ENCODE measurements around the gene KLB. TPM values are rescaled to one million over a fixed set of nuclear protein-coding genes. Genes with fewer than 3 reads are reported as not detected.

Gene KLB
- total RNA-seq (2021; ENCODE audit: unreplicated experiment) (not detected), Bru-seq, nascent RNA (percentile 1 among the genes with signal in this experiment), BruChase-seq, experiment 1, labeled RNA remaining after a 6-hour chase (percentile 2 among the genes with signal in this experiment), BruChase-seq, experiment 2, labeled RNA remaining after a 2-hour chase (not detected)
- polyA plus RNA-seq (2012), result 0.01 and 0.03 TPM in 2 replicates
- long read RNA-seq, partial matches to known transcripts, result 0 of 1 reads
- long read RNA-seq, other reads (novel, unspliced or antisense), result 1 of 1 reads

DNA sequence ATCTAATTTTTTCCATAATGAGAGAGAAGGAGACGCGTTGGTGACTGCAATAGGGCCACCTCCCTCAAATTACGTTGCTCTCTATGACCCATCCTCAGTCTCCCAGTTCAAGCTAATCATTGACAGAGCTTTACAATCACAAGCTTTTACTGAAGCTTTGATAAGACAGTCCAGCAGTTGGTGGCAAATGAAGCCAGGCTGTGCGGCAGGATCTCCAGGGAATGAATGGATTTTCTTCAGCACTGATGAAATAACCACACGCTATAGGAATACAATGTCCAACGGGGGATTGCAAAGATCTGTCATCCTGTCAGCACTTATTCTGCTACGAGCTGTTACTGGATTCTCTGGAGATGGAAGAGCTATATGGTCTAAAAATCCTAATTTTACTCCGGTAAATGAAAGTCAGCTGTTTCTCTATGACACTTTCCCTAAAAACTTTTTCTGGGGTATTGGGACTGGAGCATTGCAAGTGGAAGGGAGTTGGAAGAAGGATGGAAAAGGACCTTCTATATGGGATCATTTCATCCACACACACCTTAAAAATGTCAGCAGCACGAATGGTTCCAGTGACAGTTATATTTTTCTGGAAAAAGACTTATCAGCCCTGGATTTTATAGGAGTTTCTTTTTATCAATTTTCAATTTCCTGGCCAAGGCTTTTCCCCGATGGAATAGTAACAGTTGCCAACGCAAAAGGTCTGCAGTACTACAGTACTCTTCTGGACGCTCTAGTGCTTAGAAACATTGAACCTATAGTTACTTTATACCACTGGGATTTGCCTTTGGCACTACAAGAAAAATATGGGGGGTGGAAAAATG lies at the start of gene KLB:
Gene KLB, plus strand, starts transcription at position 168 of the 821 bp plus-strand sequence. Its CDS starts 20 bp downstream, at position 188.
- peaks cover 0 to 4% of the 10 kb centered on the region in 2 experiments; a peak in 3 of 4 replicates for H3K4me1 ChIP-seq (ENCODE audit: control insufficient read depth in 1 of 2, insufficient read depth in 2 of 2, low read length in 2 of 2)
- H3K9me2 ChIP-seq (ENCODE audit: insufficient read depth), result no peaks in the 10 kb centered on the region
- H3K27ac ChIP-seq (ENCODE audit: low read depth, low read length), result no peak within 1 kb of the TSS
- POLR2A ChIA-PET, result no interaction called here
- no peaks in the 10 kb centered on the region for H4K20me1 ChIP-seq (ENCODE audit: insufficient read depth)
- no peak within 1 kb of the TSS for H3K4me3 ChIP-seq (replicated peaks in 1 of 2; ENCODE audit: low read depth in 1 of 2, low read length in 2 of 2)
- DNase-seq (ENCODE audit: low read depth, low spot score), result no peak
- H3K4me2 ChIP-seq (ENCODE audit: low read length), result no peak within 1 kb of the TSS
- H3K9me3 ChIP-seq (ENCODE audit: control insufficient read depth in 1 of 2, insufficient read depth in 1 of 2, low read depth in 1 of 2, low read length in 2 of 2), result no peaks in the 10 kb centered on the region
- H3K27me3 ChIP-seq (ENCODE audit: insufficient read depth, low read length), result no peaks in the 10 kb centered on the region
- CTCF ChIA-PET, result no interaction called here
- H3K36me3 ChIP-seq (ENCODE audit: control insufficient read depth in 1 of 2, insufficient read depth in 2 of 2, low read length in 2 of 2), result no peaks in the 10 kb centered on the region
- TF ChIP-seq JUND (IDR thresholded peaks at IDR 0.05) (no peak), ELF1 (IDR thresholded peaks at IDR 0.05; ENCODE audit: borderline replicate concordance, low read depth) (no peak), TCF7L2 (IDR thresholded peaks at IDR 0.05; ENCODE audit: borderline replicate concordance, extremely low read depth, insufficient read depth, insufficient read length) (no peak), RAD21 (IDR thresholded peaks at IDR 0.05; ENCODE audit: low read depth) (no peak), SIN3A (IDR thresholded peaks at IDR 0.05; ENCODE audit: low read depth) (no peak), POLR2AphosphoS5 (IDR thresholded peaks at IDR 0.05; ENCODE audit: low read depth, low read length) (no peak), CTCF (IDR thresholded peaks at IDR 0.05 in 2 of 3, conservative IDR thresholded peaks at IDR 0.05 in 1 of 3; ENCODE audit: borderline replicate concordance in 1 of 3, insufficient read depth in 1 of 3, low read depth in 2 of 3, low read length in 2 of 3) (no peak), CBX3 (IDR thresholded peaks at IDR 0.05; ENCODE audit: low read depth) (no peak), CEBPB (IDR thresholded peaks at IDR 0.05; ENCODE audit: low read depth) (no peak), ZFX (IDR thresholded peaks at IDR 0.05) (no peak), YY1 (IDR thresholded peaks at IDR 0.05; ENCODE audit: extremely low read depth, insufficient replicate concordance, low read depth, low read length) (no peak), MAX (IDR thresholded peaks at IDR 0.05) (no peak), SP1 (IDR thresholded peaks at IDR 0.05; ENCODE audit: low read depth) (no peak)
- TF ChIP-seq, protein P1, sequence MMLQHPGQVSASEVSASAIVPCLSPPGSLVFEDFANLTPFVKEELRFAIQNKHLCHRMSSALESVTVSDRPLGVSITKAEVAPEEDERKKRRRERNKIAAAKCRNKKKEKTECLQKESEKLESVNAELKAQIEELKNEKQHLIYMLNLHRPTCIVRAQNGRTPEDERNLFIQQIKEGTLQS (IDR thresholded peaks at IDR 0.05), result no peak
- no peak within 1 kb of the TSS for H2AFZ ChIP-seq (ENCODE audit: low read depth, low read length, poor library complexity, severe bottlenecking)
- no peaks in the 10 kb centered on the region for H3K79me2 ChIP-seq (ENCODE audit: insufficient read depth, low read length)
- RAD21 ChIA-PET (ENCODE audit: low non-redundant PET in 1 of 2, low total read pairs in 2 of 2, uncharacterized antibody in 2 of 2, unreplicated experiment in 2 of 2), result no interaction called here
- no peak for ATAC-seq
- no peak within 1 kb of the TSS for H3K9ac ChIP-seq (ENCODE audit: low read length)
- no TSS peak for BruUV-seq (replicated peaks)
- intact Hi-C loops (cut with micrococcal nuclease), result no loop called here

Data from HCT116 (cell line).